Heart left ventricle (tissue), 13 donors: ENCODE results near the gene CYTIP.
"Not testable (repeated sequence)": the region's sequence is repeated elsewhere in the genome, so short reads cannot be mapped to it uniquely, and the experiment has no call there.

Experiments
- CTCF ChIP-seq, 12 donors: fragments of 200-600 bp; sonication (generic) in 4 of 12; IDR thresholded peaks; one replicate each; pipeline versions ENCODE4 v1.5.0 to v1.8.0; 2018 to 2022; ENCODE audit warnings: antibody characterized with exemption in 12 of 12, mild to moderate bottlenecking in 5 of 12
- POLR2A ChIP-seq, 2 donors: fragments of 450-650 bp; IDR thresholded peaks; one replicate each; pipeline ENCODE4 v1.6.1; 2017; ENCODE audit warnings: antibody characterized with exemption in 2 of 2, mild to moderate bottlenecking in 2 of 2, moderate library complexity in 2 of 2
- donor health status: ischemic (EF 13 %, LVEDD 7.1; RV severe dilation, severe dysfunction).
- donor health status: DM: no; HTN: yes; CAD: no.
- donor health status: DM: no; HTN: no; CAD: no.
- donor health status: ischemic (EF 25% LVEDD 6.9; RV normal size, moderate dysfunction).
- donor health status: ischemic (EF 25% LVEDD 5.7; RV mildly dilated, moderate dysfunction).
- donor health status: ischemic (EF 35%, LVEDD 5.7; RV mildly dilated, moderate dysfunction).
- donor health status: nonischemic (EF 11% LVEDD 7.7; RV severe dilation, severe dysfunction).
- donor health status: DM: yes; HTN: yes; CAD: no.
- donor health status: PGD.
- donor health status: ischemic (EF 29% LVEDD 5.4; RV normal size, mild dysfunction).
- donor health status: nonischemic (EF 23%, LVEDD 6.1; RV moderate dilation, normal function).

DNA sequence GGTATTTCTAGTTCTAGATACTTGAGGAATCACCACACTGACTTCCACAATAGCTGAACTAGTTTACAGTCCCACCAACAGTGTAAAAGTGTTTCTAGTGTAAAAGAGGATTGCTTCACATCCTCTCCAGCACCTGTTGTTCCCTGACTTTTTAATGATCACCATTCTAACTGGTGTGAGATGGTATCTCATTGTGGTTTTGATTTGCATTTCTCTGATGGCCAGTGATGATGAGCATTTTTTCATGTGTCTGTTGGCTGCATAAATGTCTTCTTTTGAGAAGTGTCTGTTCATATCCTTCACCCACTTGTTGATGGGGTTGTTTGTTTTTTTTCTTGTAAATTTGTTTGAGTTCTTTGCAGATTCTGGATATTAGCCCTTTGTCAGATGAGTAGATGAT is 38.5 kb downstream of the CYTIP start:
- TF ChIP-seq CTCF, POLR2A (IDR thresholded peaks at IDR 0.05): not testable (repeated sequence)
